ENCODE results near the gene DGKZ.

The DGKZ gene

DNA sequence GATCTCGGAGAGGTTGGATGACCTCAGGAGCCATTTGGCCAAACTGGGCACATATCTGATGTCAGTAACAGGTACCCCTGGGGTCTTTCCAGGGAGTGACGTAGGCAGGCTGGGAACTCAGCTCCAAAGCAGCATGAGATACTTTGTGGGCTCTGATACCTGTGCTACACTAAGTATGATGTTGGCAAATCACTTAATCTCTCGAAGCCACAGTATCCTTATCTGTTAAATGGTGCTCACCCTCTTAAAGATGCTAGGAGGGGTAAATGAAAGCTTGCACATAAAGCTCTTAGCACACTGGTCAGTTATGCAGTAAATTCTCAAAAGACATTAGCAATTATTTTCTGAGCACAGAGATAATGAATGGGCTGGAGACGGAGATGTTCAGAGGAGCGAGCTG is 17.1 kb upstream of the DGKZ start:
- no peak for DNase-seq (ENCODE audit: low read depth)

DNA sequence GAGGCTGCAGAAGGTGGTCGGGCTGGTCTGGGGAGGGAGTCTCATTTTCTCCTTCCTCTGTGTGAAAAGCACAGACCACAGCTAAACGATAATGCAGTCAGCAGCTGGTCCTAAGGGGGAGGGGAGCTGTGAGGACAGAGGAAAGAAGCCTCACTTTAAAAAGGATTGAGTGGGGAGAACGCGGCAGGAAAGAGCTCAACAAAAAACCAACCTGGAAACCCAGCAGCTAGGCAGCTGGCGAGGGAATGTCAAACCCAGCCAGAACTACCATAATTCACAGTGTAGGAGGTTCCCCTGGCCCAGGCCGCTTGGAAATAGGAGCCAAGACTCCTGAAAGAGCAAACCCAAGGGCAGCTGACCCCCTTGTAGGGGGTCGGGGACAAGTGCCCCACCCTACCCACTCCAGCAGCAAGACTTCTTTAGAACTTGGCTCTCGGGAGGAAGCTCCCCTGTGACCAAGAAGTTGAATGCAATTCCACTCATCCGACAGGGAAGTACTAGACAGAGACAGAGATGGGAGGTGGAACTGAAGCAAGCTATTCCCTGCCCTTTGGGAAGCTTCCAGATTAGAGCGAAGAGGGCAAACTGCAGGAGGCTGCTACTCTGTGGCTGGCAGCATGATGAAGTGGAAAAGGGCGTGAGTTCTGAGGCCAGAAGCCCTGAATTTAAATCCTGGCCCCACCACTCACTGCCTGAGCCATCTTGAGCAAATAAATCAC is 16.5 kb upstream of the DGKZ start:
- DNase-seq (ENCODE audit: low read depth), result no peak

DNA sequence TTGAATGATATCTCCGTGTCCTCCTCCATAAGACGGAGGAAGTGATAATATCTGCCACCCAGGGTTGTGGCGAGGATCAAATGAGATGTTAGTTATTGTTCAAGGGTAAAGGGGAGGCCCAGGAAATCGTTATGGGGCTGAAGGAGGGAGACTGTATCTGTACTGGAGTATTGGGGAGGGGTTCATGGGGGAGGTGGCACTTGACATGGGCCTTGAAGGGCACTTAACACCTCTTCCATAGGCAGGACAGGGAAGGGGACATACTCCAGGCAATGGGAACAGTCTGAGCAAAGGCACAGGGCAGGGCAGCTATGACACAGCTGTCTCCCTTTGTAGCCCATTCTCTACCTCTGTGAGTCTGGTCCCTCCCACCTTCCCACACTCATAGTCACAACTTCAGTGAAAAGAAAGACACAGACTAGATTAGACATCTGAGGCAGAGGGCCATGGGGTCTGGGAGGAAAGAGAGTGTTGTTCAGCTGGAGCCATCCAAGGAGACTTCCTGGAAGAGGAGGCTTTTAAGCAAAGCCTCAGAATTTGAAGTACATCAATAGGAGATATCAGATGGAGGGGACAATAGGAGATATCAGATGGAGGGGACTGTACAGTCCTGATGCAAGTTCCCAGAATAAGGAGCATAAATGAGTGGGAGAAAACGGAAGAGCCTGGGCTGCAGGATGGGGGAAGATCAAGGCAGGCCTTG is 15.8 kb upstream of the DGKZ start:
- peak; percentile 37 for DNase-seq (ENCODE audit: low read depth)

DNA sequence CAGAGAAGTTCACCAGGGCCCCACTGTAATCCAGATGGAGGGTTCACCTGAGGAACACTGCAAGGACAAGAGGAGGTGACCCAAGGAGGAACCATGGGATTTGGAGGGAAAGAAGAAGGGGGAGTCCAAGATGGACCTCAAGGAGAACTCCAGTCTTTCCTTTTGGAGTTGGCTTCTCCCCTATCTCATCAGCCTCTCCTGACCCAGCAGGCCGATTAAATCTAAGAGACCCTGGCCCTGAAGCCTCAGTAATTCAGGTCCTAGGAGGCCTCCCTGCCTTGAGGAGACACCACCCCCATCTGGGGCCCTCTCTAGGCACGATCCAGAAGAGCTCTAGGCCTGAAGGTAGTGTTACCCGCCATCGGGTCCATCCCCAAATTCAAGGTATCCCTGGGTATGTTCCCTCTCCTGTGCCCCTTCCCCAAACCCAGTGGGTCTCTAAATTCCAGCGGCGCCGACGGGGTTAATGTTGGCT is 15.1 kb upstream of the DGKZ start:
- DNase-seq (ENCODE audit: low read depth), result no peak

DNA sequence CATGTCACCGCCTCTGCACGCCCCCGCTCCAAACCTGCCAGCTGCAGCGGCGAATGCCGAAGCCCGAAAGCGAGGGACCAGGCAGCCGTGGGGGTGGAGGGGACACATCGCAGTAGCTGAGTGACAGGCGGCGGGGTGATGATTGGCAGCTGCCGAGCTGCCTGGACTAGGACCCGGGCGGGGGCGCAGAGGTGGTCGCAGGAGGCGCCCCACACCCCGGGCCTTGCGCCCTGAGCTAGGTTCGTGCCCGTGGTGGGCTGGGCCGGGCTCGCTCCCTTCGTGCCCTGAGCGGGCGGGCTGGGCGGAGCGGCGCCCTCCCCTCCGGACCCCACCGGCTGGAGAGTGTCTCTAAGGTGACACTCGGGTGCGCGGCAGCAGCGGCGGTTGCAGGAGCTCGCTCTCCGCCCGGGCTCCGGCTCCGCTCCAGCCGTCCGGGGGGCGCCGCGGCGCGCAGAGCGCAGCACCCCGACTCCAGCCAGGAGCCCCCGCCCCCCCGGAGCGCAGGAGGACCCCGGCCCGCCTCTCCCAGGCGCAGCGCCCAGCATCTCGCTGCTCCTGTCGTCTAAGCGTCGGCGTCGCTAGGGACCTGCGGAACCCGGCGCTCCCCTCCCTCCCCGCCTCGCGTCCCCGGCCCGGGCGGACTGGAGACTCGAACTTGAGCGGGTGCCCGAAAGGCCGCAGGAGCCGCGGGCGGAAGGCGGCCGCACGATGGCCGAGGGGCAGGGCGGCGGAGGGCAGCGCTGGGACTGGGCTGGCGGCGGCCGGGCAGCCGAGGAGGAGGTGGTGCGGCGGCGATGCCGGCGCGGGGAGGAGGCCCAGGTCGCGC is 14.5 kb upstream of the DGKZ start:
- no peak for DNase-seq (ENCODE audit: low read depth)

DNA sequence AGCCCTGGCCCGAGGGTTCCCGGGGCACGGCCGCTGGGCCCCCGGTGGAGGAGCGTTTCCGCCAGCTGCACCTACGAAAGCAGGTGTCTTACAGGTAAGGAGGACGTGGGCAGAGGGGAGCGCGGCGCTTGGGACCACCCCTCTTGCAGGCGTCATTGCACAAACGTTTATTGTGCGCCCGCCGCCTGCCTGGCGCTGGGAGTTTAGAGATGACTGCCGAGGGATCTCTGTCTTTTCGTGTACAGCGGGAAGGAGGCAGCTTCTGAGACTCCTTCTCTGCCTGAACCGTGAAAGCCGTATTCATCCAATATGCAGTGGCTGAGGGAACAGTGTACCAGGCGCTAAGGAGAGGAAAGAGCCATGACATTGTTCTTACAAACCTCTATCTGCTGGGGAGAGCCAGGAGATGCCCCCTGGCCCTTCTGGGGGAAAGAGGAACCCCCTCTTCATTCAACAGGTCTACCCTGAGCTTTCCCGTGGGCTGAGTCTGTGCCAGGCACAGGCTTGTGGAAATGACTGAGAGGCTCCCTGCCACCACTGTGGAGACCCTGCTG is 13.8 kb upstream of the DGKZ start:
- no peak for DNase-seq (ENCODE audit: low read depth)

DNA sequence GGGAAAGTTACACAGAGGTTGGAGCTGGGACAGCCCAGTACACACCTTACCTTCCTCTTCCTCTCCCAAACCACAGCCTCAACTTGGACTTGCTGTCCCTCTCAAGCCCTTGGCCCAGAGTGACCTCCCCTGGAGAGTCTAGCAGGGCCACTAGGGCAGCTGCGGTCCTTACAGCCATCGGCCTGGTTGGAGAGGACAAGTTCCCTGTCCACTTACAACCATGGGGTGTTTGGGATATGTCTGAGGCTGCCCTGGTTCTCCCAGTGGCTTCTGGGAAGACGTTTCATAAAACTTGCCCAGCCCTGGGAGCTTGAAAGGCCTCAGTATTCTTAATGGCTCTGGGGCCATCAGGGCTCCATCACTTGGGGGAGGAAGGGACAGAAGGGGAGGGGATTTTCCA is 13.1 kb upstream of the DGKZ start:
- no peak for DNase-seq (ENCODE audit: low read depth)

DNA sequence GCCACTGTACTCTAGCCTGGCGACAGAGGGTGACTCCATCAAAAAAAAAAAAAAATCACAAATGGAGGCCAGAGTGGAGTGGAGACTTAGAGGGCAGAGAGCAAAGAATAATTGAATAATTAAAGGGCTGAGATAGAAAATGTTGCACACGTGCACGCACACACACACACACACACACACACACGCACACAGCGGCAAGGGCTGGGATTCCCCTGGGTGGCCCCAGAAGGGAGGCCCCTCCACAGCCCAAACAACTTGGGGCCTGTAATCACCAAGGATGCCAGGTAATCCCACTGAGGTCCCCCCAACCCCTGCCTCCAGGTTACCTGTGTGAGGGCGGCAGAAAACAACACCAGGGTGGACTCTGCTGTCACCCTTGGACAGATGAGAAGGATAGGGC is 12.0 kb upstream of the DGKZ start:
- no peak for DNase-seq (ENCODE audit: low read depth)

DNA sequence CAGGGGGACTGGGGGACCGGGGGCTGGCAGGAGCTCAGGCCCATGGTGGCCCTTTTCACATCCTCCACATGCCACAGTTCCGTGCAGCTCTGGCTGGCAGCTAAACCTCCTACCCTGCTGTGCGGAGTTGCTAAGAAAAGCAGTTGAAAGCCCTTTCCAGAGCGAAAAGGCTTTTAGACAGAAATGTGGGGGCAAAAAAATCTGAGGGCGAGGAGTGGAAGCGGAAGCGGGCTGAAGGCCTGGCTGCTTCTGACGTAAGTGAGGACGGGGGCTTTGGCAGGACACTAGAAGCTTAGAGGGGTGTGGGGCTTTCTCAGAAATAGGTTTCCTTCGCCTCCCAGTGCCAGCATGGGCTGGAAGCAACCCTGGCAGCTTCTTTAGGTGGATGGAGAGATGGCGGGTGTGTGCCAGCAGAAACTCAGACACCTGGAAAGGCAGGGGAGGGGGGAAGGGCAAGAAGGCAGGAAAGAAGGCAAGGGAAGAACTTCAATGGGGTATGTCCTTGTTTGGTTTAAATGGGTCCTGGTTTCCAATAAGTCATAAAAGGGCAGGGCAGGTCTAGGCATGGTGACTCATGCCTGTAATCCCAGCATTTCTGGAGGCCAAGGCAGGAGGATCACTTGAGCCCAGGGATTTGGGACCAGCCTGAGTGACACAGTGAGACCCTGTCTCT is 11.2 kb upstream of the DGKZ start:
- DNase-seq (ENCODE audit: low read depth), result no peak

DNA sequence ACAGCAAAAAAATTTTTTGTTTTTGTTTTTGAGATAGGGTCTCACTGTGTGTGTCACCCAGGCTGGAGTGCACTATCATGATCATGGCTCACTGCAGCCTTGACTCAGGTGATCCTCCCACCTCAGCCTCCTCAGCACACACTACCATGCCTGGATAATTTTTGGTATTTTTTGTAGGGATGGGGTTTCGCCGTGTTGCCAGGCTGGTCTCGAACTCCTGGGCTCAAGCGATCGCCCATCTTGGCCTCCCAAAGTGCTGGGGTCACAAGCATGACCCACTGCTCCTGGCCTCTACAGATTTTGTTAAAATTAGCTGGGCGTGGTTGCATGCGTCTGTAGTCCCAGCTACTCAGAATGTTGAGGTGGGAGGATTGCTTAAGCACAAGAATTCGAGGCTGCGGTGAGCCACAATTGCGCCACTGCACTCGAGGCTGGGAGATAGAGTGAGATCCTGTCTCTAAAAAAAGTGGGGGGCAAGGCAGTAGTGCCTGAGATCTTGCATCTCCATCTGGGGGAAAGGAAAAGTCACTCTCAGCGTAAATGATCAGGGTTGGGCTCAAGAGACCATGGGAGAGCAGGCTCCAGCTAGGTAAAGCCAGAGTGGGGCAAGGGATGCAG is 10.6 kb upstream of the DGKZ start:
- DNase-seq (ENCODE audit: low read depth), result no peak

DNA sequence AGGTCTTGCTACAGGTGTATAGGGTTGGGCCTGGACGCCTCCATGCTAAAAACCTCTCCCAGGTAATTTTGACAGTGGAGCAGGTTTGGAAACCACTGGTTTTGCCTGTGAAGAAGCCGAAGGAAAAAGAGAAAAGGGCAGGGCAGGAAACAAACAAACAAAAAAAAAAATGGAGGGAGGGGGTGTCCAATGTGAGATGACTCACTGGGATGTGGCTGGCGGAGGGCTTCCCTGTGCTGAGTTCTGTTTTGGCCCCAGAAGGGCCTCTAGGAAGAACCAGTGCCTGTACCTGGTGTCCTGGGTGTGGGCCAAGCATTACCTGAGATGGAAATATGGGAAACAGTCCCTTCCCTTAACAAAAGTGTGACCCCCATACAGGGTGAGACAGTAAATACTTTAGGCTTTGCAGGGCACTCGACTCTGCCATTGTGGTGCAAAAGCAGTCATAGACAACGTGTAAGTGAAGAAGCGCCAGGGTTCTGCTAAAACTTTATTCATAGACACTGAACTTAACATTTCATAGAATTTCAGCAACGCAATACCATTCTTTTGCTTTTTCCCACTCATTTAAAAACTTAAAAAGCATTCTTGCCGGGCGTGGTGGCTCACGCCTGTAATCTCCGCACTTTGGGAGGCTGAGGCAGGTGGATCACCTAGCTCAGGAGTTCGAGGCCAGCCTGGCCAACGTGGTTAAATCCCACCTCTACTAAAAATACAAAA is 9.5 kb upstream of the DGKZ start:
- no peak for DNase-seq (ENCODE audit: low read depth)

DNA sequence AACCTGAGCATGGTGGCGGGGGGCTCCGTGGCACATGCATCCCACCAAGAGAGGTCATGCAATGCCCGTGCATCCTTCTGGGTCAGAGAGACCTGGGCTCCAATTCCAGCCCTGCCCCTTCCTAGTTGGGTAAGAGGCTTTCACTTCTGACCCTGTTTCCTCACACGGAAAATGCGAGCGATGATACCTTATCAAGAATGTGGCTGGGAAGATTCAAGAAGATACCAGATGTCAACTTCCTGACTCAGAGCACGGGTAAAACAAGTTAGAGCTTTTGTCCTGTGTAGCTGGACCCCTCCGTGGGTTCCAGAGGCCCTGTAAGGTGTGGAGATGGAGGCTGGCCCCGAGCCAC is 8.7 kb upstream of the DGKZ start:
- DNase-seq (ENCODE audit: low read depth), result no peak

DNA sequence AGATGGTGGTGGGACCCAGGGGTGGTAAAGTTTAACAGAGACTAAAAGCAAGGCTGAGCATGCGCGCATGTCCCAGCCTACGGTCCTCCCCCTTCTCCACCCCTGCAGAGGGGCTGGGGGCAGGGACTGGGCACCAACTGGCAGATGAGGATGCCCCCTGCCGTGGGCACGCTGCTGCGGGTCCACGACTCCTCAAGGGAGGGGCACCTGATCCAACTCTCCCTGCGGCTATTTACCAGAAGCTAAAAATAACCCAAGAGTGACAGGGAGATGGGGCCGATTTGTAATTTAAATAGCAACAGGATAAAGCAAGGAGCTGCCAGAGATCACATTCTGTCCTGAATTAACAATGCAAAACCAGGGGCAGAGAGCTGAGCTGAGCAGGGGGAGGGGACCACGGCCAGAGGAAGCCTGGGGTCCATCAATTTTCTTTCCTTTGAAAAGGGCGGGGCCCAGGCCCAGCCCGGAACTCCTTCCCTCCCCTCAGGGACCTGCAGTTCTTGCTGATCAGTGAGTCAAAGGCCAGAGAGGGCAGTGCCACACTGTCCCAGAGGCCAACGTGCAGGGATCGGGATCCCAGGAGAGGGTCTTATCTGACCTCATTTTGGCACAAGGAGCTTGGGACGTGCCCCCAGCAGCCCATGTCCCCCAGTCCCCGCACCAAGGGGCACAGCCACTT is 8.1 kb upstream of the DGKZ start:
- DNase-seq (ENCODE audit: low read depth), result no peak

DNA sequence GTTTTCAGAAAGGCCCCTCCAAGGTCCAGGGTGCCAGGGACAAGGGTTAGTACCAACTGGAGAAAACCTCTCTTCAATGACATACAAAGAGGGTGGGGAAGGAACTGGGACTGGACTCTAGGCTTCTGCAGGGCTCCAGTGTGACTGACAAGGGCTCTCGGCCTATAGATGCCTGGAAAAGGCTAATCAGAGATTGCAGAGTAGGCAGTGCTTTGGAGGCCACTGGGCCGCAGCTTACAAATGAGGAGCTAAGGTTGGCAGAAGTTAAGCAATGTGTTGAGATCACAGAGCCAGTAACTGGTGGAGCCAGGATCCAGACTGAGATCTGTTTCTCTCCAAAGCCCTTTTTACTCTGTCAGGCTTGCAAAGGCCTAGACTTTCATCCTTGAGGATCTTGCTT is 7.4 kb upstream of the DGKZ start:
- no peak for DNase-seq (ENCODE audit: low read depth)

DNA sequence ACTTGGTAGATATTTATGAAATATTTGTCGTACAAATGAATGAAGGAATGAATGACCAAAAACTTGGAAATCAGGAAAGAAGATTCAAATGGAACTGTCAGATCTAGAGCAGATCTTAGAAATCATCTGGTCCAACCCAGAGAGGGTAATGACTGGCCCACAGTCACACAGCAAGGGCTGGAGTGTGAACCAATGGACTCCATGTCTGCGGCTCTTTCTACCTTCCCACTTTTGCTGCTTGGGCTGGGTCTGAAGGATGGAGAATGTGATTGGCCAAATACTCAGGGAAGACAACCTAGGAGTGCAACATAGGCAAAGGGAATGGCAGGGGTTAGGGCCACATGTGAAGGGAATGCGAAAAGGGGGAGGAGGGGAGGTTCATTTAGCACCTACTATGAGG is 5.8 kb upstream of the DGKZ start:
- no peak for DNase-seq (ENCODE audit: low read depth)

DNA sequence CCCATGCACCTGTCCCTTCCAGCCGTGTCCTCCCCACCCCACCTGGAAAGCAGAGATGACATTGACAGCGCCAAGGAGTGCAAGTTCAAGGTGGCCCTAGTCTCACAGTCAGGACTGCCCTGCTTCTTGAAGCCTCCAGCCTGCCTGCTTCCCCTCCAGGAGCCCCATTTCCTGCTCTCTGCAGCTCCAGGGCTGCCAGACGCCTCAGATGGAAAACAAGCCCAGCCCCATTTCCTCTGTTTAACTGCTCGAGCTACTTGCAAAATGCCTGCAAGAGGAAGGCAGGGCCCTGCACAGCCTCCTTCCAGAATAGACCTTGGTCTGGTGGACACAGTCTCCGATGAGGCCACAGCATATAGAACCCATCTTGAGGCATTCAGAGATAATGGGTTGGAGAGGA is 5.0 kb upstream of the DGKZ start:
- no peak for DNase-seq (ENCODE audit: low read depth)

DNA sequence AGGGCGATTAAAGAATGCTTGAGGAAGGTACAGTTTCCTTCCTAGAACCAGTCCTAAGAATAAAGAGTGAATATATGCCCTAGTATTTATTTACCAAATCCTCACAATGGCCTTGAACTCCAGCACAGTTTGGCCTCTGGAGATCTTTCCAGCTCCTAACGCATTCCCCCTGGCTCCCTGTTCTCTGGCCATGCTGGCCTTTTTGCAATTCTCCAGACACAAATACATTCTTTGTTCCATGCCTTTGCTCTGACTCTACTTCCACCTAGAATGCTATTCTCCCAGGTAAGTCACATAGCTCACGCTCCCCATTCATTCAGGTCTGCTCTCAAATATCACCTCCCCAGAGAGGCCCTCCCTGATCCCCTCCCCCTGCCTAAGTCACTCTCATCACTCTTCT is 3.7 kb upstream of the DGKZ start:
- DNase-seq (ENCODE audit: low read depth), result no peak

DNA sequence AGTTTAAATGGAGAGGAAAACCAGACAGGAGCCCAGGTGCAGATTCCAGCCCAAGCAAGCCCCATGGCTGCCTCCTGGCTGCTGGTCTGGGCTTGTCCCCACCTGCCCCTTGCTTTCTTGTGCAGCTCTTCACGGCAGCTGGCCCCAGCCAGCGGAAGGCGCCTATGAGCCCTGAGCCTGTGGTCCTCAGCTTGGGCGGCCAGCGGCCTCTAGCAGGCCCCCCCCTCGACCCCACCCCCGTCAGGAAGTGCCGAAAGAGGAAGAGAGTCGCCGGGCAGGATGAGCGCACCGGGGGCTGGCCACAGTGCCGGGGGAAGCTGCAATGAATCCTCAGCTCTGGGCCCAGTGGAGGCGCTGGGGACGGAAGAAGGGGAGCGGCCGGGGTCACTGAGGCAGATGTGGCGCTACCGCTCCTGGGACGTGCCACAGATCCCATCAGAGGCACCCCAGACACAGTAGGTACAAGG is 2.1 kb upstream of the DGKZ start:
- DNase-seq (ENCODE audit: low read depth), result no peak

DNA sequence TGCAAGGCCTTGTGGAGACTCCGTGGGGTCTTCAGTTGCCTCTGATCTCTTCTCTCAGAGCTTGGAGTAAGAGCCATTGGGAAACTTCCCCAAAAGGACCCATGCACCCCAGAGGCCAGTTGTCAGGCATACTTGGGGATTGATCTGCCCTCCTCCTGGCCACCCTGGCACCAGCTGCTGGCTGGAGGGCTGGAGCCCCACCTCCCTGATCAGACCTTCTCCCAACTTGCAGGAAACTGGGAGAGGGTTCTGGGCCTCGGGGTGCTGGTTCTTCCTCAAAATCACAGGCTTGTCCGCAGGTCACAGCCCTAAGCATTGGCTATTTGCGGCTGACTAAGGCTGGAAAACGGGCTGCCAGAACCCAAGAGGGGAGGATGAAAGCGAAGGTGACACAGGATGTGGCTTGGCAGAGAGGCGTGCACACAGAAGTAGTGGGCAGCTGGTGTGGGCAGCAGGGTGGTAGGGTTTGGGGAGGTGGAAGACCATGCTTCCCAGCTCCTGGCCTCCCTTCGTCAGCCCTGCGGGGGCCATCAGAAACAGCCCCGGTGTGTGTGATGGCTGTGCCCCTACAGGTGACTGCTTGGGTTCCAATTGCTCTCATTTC is 1.3 kb upstream of the DGKZ start:
- no peak for DNase-seq (ENCODE audit: low read depth)

Data from activated T-cell treated with anti-CD3 and anti-CD28 coated beads for 24 hours (primary cell).